ENCODE data around the gene DPPA2.

DNA sequence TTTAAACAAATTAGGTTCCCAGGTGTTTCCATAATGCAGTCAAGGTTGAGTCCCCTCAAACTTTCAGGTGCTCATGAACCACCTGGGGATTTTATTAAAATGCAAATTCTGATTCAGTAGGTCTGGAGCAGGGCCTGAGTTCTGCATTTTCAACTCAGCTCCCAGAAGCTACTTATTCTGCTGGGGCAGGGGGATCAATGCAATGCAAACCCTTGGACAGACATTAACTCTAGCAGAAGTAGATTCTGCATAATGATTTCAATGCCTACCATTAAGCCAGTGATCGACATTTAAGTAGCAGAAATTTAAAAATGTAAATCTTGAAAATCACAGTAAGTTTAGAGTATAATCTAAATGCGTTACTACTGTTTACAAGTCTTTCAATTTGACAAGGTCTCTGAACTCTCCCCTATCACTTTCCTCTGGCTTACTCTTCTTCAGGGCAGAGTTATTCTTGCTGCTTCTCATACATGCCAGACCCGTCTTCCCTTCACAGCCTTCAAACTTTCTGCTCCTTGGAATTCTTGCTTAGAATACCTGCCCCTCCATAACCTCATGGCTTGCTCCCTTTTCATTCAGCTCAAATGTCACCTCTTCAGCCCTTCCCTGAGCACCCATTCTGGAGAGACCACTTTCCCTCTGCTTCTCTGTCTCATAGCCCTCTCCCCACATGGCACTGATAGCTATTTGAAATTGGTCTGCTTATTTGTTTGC, 40.3 kb upstream of the DPPA2 start:
- TF ChIP-seq TAF1 (IDR thresholded peaks at IDR 0.05; ENCODE audit: low read depth) (no peak), ZBTB7A (IDR thresholded peaks at IDR 0.05; ENCODE audit: low read depth) (no peak), EGR1 (IDR thresholded peaks at IDR 0.05) (no peak)
